Measurements from ENCODE around the gene ATG10.

- TF ChIP-seq CTCF (IDR thresholded peaks at IDR 0.05; ENCODE audit: poor library complexity, severe bottlenecking), result no peak
- TF ChIP-seq TAF1 (IDR thresholded peaks at IDR 0.05; ENCODE audit: low read depth), result no peak
- TF ChIP-seq REST (IDR thresholded peaks at IDR 0.05; ENCODE audit: borderline replicate concordance), result no peak
Observed at GRCh38 chr5:81936750-81937149, 35.1 kb upstream of the ATG10 start.

All from neural cell (in vitro differentiated cells).